ENCODE results near the gene ATF7IP2. TPM values are rescaled to one million over a fixed set of nuclear protein-coding genes. Genes with fewer than 3 reads are reported as not detected.

Gene ATF7IP2
- polyA plus RNA-seq, 1 experiment = 6.3 TPM

- no peaks in the 10 kb centered on the region for H3K27me3 ChIP-seq (ENCODE audit: control insufficient read depth, insufficient read depth, low read length)
- H3K9me3 ChIP-seq (ENCODE audit: control insufficient read depth, insufficient read depth, low read length) = peaks cover 7% of the 10 kb centered on the region
- ChIA-PET CTCF (no interaction called here), POLR2A (no interaction called here)
- no peak overlapping the region for H3K4me3 ChIP-seq (ENCODE audit: low read depth, low read length)
- no peak overlapping the region for H3K27ac ChIP-seq (ENCODE audit: low read depth, low read length)
- DNase-seq (ENCODE audit: low read depth, low spot score) = no peak
- no peak for TF ChIP-seq CTCF (IDR thresholded peaks at IDR 0.05; ENCODE audit: low read depth, low read length)
Measured at GRCh38 chr16:10485159-10485558, 99.3 kb downstream of the ATF7IP2 start.

DNA sequence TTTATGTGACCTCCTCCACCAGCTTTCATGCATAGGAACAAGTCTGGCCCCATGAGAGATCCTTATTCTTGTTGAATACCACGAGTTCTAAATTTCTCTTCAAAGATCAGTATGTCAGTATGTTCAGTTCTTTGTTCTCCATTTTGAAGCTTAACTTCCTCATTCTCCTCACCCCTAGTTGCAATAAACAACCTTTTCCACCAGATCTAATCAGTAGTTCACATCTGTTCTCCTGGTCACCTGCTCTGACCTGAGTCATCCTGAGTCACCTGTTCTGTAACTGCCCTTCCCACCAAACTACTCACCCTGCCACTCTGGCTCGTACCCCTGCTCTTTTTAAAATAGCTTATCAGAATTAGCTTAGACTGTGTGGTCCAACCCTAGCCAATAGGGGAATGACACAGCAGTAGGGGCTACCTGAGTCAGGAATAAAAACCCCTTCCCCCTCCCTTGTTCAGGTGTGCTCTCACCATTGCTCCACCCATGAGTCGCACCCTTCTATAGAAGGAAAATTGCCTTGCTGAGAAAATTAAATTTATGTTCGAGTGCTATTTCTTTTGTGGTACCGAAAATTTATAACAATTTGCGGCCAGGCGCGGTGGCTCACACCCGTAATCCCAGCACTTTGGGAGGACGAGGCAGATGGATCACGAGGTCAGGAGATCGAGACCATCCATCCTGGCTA is 100.0 kb downstream of the ATF7IP2 start:
- H3K27me3 ChIP-seq (ENCODE audit: control insufficient read depth, insufficient read depth, low read length) = no peaks in the 10 kb centered on the region
- no peak overlapping the region for H3K27ac ChIP-seq (ENCODE audit: low read depth, low read length)
- DNase-seq (ENCODE audit: low read depth, low spot score) = no peak
- H3K9me3 ChIP-seq (ENCODE audit: control insufficient read depth, insufficient read depth, low read length) = peaks cover 7% of the 10 kb centered on the region
- H3K4me3 ChIP-seq (ENCODE audit: low read depth, low read length) = no peak overlapping the region
- TF ChIP-seq CTCF (IDR thresholded peaks at IDR 0.05; ENCODE audit: low read depth, low read length) = no peak
- ChIA-PET CTCF (no interaction called here), POLR2A (no interaction called here)

DNA sequence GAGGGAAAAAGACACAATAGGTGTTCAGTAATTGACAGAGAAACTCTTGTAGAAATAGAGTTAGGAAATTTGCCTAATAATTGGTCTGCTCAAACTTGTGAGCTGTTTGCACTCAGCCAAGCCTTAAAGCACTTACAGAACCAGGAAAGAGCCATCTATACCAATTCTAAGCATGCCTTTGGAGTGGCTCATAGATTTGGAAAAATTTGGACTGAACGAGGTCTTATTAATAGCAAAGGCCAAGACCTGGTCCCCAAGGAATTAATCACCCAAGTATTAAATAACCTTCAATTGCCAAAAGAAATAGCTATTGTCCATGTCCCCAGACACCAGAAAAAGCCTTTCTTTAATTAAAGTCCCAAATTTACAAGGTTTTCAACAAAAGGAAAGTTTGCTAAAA is 104.3 kb downstream of the ATF7IP2 start:
- H3K9me3 ChIP-seq (ENCODE audit: control insufficient read depth, insufficient read depth, low read length) = peaks cover 7% of the 10 kb centered on the region
- H3K27me3 ChIP-seq (ENCODE audit: control insufficient read depth, insufficient read depth, low read length) = no peaks in the 10 kb centered on the region
- no peak overlapping the region for H3K27ac ChIP-seq (ENCODE audit: low read depth, low read length)
- POLR2A ChIA-PET = no interaction called here
- CTCF ChIA-PET = interaction anchor here (0.6 kb wide), 1 partner anchor 25 kb away, joined by 3 read pairs; no protein-coding TSS in a partner anchor
- no peak overlapping the region for H3K4me3 ChIP-seq (ENCODE audit: low read depth, low read length)
- no peak for DNase-seq (ENCODE audit: low read depth, low spot score)
- no peak for TF ChIP-seq CTCF (IDR thresholded peaks at IDR 0.05; ENCODE audit: low read depth, low read length)

DNA sequence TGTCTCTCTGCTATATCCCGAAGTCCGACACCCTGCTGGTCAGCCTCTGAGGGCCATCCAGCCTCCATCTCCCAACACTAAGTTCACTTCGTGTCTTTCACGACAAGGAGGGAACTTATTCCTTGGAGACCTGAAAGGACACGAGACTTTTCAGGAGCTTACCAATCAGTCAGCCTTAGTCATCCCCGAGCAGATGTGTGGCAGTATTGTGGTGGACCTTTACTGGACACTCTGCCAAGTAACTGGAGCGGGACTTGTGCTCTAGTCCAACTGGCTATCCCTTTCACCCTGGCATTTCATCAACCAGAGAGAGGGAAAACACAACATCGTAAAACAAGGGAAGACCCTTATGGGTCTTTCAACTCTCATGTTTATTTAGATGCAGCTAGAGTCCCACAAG is 107.4 kb downstream of the ATF7IP2 start:
- DNase-seq (ENCODE audit: low read depth, low spot score) = no peak
- ChIA-PET POLR2A (no interaction called here), CTCF (interaction anchor here (0.7 kb wide), 1 partner anchor 22 kb away, joined by 5 read pairs; no protein-coding TSS in a partner anchor)
- no peaks in the 10 kb centered on the region; the same call in 1 of the 2 replicates for H3K9me3 ChIP-seq (ENCODE audit: control insufficient read depth, insufficient read depth, low read length)
- H3K4me3 ChIP-seq (ENCODE audit: low read depth, low read length) = no peak overlapping the region
- TF ChIP-seq CTCF (IDR thresholded peaks at IDR 0.05; ENCODE audit: low read depth, low read length) = no peak
- H3K27ac ChIP-seq (ENCODE audit: low read depth, low read length) = no peak overlapping the region
- no peaks in the 10 kb centered on the region for H3K27me3 ChIP-seq (ENCODE audit: control insufficient read depth, insufficient read depth, low read length)

GRCh38 chr16:10494343-10495030 is 108.6 kb downstream of the ATF7IP2 start:
- H3K27ac ChIP-seq (ENCODE audit: low read depth, low read length) = no peak overlapping the region
- no peak for DNase-seq (ENCODE audit: low read depth, low spot score)
- no peaks in the 10 kb centered on the region for H3K27me3 ChIP-seq (ENCODE audit: control insufficient read depth, insufficient read depth, low read length)
- ChIA-PET POLR2A (no interaction called here), CTCF (no interaction called here)
- no peaks in the 10 kb centered on the region; the same call in 1 of the 2 replicates for H3K9me3 ChIP-seq (ENCODE audit: control insufficient read depth, insufficient read depth, low read length)
- H3K4me3 ChIP-seq (ENCODE audit: low read depth, low read length) = no peak overlapping the region
- no peak for TF ChIP-seq CTCF (IDR thresholded peaks at IDR 0.05; ENCODE audit: low read depth, low read length)
